Suppressor macrophage treated with lipopolysaccharide for 1 hour (primary cell): ENCODE data around the gene CA5A.
"Not testable (repeated sequence)": the region's sequence is repeated elsewhere in the genome, so short reads cannot be mapped to it uniquely, and the experiment has no call there.

ENCODE experiments used
- DNase-seq, 3 donors: peaks; one replicate each; pipeline ENCODE4 v3.0.0-alpha.2; 2020 to 2022

CA5A gene

DNA sequence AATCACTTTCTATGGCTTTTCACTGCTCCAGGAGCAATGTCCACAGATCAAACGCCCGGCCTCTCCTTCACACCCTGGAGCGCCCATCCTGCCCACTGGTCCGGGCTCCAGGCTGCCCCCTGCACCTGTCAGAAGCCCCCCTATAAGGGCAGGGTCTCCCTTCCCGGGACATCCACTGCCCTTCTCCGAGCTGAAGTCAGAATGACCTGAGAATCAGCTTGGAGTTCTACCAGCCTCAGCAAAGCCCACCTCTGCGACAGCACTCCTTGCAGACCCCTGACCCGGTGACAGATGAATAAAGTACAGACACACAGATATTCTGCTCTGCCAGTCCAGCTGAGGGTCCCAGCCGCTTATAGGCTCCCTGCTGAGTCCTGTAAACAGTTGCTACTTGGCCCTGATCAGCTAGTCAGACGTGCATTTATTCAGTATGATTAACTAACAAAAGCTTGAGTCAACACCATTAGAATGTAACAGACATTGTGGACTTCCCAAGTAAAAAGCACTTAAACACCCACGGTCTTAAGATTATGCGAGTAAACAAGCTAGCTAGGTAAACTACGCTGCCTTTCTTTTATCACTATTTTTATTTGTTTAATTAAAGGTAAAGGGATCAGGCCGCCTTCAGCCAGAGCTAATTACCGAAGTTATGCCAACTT lies 71.9 kb downstream of the CA5A start:
- peak in 2 of 3 donors; percentile 48 to 52 for DNase-seq

DNA sequence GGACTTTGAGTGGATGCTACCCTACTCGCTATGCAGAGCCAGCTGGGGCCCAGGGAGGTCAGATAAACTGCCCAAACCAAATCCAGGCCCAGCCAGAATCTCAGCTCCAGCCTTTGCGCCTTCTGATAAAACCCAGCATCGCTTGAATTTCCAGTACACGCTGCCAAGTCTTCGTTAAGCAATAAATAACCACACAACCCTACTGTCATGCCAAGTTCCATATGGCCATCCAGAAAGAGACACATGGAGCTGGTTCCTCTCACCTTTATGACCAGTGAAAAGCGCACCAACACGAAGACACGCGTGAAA lies 73.0 kb downstream of the CA5A start:
- not testable (repeated sequence) for DNase-seq

DNA sequence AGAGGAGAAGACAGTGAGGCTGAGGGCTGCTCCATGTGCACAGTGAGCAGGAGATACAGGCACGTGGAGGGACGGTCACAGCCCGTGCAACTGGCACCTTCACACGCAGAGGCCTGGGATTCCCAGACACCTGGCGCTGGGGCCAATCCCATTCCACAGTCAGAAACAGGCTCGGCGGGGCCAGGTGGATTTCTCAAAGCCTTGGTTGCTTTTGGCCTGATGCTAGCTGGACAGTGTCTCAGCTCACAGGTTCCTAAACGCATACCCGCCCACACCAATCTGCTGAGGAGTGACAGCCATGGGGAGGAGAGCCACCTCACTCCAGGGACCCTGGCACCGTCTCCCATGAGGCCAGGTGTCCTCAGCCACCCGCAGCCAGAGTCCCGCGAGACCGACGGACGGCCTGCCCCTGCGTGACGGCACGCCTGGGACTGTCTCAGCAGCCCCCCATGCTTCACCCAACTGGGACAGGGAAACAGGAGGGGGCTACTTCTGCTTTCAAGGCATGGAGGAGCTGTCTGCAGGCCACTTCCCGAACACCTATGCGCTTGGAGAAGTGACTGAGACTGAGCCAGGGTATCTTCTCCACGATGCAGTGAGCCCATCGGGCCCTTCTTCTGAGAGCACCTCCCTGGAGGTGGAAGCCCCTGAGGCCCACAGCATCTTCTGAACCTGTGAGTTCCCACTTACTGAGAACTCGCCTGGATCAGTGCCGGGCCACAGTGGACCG lies 73.6 kb downstream of the CA5A start:
- not testable (repeated sequence) for DNase-seq

DNA sequence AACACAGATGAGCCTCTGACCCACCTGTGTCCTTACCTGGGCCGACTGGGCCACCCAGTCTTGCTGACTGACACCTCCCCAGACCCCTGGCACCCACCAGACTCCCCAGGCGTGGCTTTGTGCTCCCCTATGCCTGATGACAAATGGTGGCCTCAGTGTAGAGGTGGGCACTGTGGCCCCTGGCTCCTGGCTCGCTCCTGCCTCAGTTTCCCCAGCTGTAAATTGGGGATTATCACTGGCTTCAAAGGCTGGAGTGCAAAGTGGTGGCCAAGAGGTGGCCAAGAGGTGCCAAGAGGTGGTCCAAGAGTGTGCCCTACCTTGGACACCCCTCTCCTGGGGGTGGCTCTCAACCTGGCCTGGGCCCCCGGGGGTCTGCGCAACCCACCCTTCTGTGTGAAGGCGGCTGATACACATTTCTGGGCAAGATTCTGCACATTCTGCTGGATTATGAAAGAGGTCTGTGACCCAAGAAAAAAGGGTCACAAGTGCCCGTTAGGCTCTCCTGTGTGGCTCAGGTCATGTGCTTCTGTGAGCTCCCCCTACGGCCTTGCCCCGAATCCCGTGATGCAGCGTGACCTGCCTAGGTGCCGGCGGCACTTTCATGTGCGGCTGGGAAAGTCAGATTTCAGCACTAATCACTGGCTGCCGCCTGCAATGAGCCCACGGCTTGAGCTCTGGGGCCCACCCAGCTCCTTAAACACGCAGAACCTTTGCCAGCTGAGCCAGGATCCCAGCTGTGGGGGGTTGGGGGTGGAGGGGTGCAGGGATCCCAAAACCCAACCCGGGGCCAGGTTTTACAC lies 74.8 kb downstream of the CA5A start:
- DNase-seq = not testable (repeated sequence)

DNA sequence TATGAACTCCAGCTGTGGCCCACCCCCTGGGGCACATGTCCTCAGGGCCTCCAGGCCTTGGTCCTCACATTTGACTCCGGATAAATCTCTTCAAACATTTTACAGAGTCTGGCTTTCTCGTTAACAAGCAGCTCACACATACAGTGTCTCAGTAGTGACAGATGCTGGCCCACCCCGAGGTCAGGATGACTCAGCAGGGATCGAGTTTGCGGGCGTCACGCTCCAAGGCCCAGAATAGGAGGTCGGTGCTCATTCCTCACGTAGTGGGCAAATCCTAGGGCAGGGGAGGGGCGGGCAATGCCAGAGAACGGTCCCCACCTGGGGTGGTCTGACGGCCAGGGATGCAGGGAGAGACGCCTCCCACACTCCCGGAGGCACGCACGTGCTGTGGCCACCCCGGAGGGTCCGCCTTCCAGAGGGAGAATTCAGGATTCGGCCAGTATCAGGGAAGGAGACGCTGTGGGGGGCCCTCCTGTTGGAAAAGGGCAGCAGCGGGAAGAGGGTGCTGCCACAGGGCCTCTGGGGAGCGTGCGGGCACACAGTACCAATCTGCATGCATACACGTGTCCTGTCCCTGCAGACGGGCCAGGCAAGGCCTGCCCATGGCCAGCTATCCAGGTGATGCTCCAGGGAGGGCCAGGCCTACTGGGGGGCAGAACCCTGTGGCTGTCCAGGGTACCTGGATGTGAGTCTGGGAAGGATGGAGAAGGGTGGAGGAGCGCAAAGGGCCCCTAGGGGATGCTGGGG lies 75.6 kb downstream of the CA5A start:
- peak; percentile 41 to 56 (median 46) for DNase-seq

DNA sequence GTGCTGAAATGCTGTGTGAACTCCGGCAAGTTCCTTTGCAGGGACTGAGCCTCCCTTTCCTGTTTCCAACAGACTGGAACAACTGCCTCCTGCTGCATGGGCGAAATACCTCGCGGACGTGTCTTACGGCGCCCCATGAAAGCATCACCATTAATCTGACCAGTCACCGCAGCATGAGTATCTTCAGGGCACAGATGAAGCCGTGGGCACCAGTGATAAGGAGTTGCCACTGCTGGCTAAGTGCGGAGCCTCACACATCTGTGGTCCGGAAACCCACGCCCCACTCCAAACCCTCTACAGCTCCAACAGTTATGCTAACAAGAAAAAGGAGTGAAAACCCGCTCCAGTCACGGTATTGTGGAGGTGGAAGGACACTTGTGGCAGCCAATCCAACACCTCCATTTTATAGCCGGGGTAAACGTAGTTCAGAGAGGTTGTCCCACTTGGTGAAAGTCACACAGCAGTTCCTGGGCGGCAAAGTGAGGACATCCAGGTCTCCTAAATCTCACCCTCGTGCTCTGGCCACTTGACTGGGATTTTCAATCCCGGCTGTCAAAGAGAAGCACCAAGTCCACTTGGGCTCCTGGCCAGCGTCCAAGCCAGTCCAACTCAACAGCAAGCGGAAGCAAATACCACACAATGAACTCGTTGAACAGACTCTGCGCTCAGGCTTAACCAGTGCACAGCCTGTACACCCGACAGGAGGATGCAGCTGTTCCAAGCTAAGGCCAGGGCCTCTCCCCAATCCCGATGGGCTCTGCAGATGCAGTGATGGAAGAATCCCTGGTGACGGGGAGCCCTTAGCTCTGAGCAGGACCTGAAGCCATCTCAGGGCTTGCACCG lies 78.0 kb downstream of the CA5A start:
- DNase-seq = not testable (repeated sequence)

DNA sequence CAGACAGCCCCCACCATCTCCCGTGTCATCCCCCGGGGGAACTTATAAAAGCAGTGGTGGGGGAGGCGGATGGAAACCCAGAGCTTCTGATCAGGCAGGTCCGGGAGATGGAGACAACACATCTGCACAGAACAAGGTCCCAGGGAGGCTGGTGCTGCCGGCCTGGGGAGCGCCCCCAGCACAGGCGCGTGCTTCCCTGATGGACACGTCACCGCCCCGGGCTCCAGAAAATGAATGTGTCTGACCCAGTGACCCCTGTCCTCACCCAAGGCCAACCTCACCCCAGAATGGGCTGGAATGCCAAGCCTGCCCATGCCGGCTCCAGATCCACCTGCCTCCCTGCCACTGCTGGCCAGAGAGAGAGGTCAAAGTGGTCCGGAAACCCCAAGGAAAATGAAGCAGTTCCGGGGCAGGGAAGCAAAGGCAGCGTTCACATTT lies 79.5 kb downstream of the CA5A start:
- no peak for DNase-seq

DNA sequence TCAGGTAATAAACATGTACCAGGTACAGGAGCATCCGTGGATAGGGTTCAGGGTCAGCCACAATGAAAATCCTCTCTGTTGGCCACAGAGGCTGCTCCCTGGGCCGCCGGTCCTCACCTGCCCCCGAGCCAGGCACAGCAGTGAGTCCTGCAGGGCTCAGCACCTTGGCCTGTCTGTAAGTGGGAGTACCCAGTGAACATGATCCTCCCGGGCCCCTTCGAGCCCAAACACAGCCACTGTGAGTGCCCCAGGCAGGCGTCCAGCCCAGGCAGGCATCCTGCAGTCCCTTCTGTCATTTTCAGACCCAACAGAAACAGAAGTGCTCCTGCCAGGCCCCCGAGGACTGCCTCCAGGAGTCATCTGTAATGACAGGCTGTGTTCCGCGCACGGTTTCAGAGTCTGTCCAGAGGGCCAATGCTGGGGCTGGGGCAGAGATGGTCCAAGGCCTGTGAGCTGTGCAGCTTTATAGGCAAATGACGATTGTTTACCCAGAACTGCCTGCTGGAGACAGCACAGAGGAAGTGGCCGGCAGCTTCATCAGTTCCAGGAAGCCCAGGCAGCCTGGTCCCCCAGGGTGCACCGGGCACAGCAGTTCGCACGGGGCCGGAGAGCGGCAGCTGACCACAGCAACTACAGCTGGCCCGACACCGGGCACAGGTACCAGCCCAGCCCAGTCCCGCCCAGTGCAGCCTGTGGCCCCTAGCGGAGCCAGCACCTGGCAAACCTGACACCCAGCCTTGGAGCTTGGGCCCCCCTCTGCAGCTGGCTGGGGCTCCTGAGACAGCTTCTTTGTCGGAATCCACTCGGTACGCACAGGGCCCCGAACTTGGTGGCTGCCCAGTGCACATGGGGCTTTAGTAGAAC lies 80.2 kb downstream of the CA5A start:
- DNase-seq = peak; percentile 67 to 80 (median 76)

DNA sequence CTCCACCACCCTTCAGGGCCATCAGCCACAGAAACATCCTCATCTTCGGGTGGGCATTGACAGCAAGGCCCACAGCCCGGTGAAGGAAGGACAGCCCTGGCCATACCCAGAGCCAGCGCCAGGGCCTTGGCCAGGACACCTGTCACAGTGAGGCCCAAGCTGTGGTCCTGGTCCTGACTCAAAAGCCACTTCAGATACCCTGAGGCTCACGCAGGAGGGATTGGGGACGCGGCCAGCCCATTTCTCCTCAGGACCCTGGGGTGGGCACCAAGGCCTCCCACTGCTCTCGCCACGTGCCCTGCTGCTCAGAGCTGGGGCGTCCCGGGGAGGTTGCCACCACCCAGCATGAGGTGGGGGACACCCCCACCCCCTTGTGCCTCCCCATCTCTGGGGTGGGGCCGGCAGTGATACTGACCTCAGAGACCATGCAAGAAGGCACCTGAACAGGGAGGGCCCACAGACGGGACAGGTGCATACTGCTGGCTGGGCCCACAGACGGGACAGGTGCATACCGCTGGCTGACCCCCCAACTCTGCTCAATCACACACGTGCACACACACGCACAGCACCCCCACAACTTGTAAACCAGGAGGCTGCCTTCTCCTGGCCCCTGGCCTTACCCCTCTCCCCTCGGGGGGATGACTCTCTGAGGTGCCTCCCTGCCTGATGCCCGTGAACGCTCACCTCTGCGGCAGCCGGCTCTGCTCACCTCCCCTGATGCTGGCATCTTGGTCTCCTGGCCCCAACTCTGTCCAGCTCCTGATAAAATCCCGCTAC lies 81.2 kb downstream of the CA5A start:
- DNase-seq = no peak

DNA sequence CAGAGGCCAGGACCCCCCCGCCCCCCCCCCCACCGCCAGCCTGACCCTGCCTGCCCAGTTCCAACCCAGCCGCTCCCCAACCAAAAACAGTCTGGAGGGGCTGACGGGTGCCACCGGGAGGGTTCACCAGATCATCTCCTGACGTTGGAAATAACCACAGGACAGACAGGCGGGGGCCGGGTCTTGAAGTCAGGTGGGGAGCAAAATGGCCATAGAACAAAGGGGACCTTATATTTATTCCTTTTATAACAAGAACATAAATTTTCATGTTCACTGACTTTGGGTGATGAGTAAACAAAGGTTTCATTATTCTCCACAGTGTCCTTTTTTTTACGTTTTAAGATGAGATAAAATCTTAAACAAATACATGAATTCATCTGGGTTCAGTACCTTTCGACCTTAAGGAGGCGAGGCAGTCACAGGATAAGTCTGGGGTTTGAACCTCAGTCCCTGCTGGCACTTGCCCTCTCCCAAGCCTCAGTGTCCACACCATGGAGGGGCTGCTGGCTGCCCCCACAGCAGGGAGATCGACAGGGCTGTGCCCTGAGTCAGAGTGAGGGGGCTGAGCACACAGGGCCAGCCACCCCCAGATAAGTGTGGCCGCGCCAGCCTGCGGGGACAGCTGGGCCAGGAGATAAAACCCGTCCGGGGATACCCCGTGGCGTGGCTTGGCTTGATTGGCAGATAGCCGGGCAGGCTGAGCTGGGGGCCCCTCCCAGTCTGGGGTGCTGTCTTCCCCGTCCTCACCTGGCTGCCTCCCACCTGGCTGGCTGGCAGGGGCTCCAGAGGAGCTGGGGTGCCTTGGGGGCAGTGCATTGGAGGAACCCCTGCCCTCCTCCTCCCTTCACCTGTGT lies 82.0 kb downstream of the CA5A start:
- peak; percentile 38 to 44 (median 44) for DNase-seq

DNA sequence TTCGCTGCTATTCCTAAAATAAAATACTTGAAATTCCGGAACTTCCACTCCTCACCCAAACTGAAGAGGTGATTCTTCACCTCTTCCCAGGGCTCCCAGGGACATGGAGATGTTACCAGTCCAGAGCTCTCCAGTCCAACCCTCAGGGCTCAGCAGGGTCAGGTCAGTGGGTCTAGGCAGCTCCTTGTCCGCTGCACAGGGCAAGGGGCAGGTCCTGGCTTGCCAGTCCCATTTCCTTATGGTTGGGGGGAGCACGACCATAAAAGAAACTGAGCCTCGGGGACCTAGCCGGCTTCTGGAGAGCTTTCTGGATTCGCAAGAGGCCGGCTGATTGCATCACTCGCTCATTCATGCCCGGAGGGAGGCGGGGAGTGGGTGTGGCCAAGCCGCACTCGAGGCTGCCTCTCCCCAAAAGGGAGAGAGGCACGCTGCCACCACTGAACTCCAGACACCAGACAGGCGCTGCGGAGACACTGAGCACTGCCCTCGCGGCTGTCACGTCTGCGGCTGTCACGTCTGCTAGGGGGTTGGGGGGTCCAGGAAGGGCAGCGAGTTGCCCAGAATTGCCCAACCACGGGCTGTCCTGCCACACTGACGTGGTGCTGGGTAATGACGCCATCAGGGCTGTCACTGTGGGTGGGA lies 82.8 kb downstream of the CA5A start:
- peak; percentile 96 to 98 (median 97) for DNase-seq

DNA sequence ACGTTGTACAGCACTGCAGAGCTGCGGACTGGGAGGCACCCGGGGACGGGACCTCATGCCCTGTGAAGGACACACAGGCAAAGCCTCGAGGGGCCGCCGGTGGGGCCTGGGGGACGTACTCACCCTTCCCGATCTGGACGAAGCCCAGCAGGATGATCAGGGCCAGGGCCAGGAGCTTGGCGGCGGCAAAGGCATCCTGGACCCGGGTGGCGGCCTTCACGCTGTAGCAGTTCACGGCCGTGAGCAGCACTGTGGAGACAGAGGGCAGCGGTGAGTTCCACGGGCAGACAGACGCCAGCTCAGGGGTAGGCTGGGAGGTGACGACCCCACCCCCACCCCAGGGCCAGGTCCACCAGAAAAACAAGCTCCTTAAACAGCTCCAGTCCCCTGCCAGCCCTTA lies 84.7 kb downstream of the CA5A start:
- no peak for DNase-seq

DNA sequence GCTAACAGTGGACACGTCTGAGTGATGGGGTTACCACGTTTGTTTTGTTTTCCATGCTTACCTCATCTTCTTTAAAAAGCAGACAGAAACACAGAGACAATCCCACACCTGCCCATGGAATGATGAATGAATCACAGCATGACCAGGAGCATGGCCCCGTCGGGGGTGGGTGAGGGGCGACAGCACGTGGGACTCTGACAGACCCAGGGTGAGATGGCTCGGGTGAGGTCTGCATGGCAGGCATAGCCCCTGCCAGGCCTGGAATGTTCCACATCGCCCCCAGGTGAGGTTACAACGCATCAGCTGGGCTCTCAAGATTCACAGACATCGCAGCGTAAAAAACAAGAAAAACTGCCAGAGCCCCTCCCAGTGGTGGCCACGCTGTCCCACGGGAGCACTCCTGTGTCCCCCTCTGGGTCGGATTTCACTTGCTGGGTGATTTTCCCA lies 85.2 kb downstream of the CA5A start:
- DNase-seq = no peak

DNA sequence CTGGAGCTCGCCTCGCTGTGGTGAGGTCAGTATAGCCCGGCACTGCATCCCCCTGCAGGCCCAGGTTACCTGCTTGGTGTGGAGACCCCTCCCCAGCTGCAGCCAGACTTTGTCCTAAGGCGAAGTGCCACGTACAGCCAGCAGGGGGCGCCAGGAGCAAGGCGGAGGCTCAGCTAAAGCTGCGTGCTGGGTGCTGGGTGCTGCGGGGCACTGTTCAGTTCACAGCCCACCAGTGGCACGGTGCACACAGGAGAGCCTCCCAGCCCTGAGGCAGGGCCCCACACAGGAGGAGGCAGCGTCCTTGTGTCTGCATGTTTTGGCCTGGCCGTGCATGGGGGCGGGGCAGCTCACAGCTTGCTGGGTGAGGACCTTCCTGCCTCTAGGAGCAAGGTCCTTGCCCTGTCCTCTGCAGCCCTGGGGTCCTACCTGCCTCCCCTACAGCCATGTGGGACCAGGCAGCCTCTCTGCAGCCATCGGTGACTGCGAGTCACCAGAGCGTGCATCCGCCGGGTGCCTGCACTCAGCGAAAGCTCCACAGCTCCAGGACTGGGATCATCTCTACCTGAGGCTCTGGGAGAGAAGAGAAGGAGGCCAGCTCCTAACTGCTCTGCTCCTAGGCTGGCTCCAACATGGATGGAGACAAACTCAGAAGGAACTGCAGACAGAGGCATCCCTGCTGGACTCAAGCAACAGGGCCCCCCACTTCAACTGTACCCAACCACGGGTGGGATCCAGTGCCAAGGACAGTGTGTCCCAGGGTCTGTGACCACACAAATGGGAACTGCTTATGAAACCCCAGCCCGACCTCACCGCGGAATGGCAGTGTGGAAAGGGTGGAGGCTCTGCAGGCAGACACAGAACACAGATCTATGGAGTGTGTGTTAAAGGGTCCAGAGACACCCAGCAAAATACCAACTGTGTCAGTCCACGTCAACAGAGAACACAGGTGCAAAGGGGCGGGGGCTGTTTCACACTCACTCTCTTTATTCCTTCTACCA lies 86.0 kb downstream of the CA5A start:
- peak; percentile 57 to 82 (median 75) for DNase-seq

DNA sequence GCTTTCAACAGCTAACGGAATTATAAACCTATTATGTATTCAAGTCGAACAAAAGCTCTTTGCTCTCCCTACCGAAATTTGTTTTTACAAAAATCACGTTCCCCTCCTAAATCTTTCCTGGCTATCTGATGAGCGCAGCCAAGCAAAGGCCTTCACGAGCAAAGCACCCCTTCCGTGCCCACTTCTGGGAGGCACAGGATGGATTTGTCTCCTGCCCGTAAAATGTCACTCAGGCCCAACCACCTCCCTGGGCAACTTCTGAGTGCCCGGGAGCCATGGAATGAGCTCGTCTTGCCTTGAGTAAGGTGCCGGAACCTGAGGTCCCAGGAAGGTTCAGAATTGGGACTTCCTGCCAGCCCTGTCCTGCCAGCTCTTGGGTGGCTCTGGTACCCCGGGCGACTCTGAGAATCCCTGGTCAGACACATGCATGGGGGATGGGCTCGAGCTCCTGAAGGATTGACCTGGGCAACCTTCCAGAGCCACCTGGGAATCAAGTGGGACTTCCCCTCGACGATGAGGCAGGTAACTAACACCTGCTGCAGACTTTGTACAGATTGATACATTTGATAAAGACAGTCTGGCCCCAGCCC lies 86.8 kb downstream of the CA5A start:
- DNase-seq = no peak

DNA sequence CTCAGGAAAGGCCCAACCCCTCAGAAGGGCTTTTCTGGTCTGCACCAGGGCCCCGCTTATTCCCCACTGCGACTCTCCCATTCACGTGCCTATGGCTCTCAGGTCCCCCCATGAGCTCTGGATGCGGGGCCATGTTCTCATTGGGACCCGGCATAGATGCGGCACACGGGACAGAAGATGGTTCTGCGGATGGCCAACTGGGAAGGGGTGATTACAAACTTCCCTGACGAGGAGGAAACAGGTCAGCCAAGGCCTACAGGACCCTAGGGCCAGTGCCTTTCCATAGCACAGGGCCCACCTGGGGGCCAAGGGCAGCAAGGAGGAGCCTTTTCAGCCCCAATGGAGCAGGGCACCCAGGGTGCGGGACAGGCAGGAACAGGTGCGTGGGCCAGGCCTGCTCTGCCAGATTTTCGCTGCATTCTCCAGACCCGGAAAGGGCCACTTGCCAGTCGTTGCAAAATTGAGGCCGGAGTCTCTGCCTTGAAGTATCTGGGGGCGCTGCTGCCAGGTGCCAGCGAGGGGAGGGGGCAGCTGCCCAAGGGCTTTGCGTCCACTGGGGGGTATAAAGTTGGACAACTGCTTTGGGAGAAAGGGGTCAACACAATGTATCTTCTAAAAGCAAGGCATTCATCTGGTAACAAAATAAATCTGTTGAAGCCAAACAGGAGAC lies 87.5 kb downstream of the CA5A start:
- no peak for DNase-seq
